ENCODE results near the gene STIP1. TPM values are rescaled to one million over a fixed set of nuclear protein-coding genes. Genes with fewer than 3 reads are reported as not detected.

Gene STIP1
- total RNA-seq, 1 experiment from 2014 or later = 336 TPM

DNA sequence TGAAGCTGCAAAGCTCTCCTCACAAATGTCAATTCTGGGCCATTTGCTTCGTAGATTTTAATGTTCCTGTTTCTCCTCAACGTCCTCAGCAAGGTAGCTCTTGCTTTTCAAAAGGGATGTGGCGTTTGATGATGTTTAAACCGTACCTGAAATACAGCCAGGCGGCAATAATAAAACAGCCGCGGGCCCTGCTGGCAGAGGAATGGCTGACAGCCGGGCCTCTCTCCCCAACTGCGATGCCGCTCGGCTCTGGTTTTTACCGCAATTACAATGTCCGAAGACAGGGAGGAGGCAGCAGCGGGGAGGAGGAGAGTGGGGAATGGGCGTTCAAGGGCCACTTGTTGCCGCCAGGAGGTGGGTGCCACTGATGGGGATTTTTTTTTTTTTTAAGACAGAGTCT, 47.6 kb upstream of the STIP1 start:
- Histone ChIP-seq H3K4me2 (ENCODE audit: low read length) (no peak overlapping the region), H3K4me3 (replicated peaks in 1 of 2; ENCODE audit: low read depth in 1 of 2, low read length in 2 of 2) (no peak overlapping the region), H3K79me2 (ENCODE audit: insufficient read depth, low read length) (no peaks in the 10 kb centered on the region), H3K9me3 (ENCODE audit: control insufficient read depth in 1 of 2, insufficient read depth in 1 of 2, low read depth in 1 of 2, low read length in 2 of 2) (no peaks in the 10 kb centered on the region), H4K20me1 (ENCODE audit: insufficient read depth) (no peaks in the 10 kb centered on the region), H3K4me1 (ENCODE audit: control insufficient read depth in 1 of 2, insufficient read depth in 2 of 2, low read length in 2 of 2) (no peaks in the 10 kb centered on the region), H3K9me2 (ENCODE audit: insufficient read depth) (no peaks in the 10 kb centered on the region), H3K27ac (ENCODE audit: low read depth, low read length) (no peak overlapping the region), H3K27me3 (ENCODE audit: insufficient read depth, low read length) (no peaks in the 10 kb centered on the region), H3K9ac (ENCODE audit: low read length) (no peak overlapping the region), H2AFZ (ENCODE audit: low read depth, low read length, poor library complexity, severe bottlenecking) (no peak overlapping the region), H3K36me3 (ENCODE audit: control insufficient read depth in 1 of 2, insufficient read depth in 2 of 2, low read length in 2 of 2) (no peaks in the 10 kb centered on the region)
- RAD21 ChIA-PET (ENCODE audit: low non-redundant PET in 1 of 2, low total read pairs in 2 of 2, uncharacterized antibody in 2 of 2, unreplicated experiment in 2 of 2) = no interaction called here
- ATAC-seq (no peak), DNase-seq (ENCODE audit: low read depth, low spot score) (no peak)
- intact Hi-C loops (cut with micrococcal nuclease) = no loop called here
- BruUV-seq (replicated peaks) = no TSS peak
- POLR2A ChIA-PET = no interaction called here
- CTCF ChIA-PET = no interaction called here
- TF ChIP-seq ZNF274 (IDR thresholded peaks at IDR 0.05; ENCODE audit: low read depth, low read length) (no peak), YY1 (IDR thresholded peaks at IDR 0.05; ENCODE audit: extremely low read depth, insufficient replicate concordance, low read depth, low read length) (no peak), EGR1 (IDR thresholded peaks at IDR 0.05; ENCODE audit: low read depth) (no peak), CEBPB (IDR thresholded peaks at IDR 0.05; ENCODE audit: low read depth) (no peak), RAD21 (IDR thresholded peaks at IDR 0.05; ENCODE audit: low read depth) (no peak), CBX3 (IDR thresholded peaks at IDR 0.05; ENCODE audit: low read depth) (no peak), SIN3A (IDR thresholded peaks at IDR 0.05; ENCODE audit: low read depth) (no peak), JUND (IDR thresholded peaks at IDR 0.05) (no peak), POLR2A (IDR thresholded peaks at IDR 0.05; ENCODE audit: borderline replicate concordance, extremely low read depth, insufficient read depth, insufficient read length) (no peak), POLR2AphosphoS5 (IDR thresholded peaks at IDR 0.05; ENCODE audit: low read depth, low read length) (no peak)
- TF ChIP-seq, protein P1, sequence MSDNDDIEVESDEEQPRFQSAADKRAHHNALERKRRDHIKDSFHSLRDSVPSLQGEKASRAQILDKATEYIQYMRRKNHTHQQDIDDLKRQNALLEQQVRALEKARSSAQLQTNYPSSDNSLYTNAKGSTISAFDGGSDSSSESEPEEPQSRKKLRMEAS (IDR thresholded peaks at IDR 0.05) = no peak
- TF ChIP-seq, protein P2, sequence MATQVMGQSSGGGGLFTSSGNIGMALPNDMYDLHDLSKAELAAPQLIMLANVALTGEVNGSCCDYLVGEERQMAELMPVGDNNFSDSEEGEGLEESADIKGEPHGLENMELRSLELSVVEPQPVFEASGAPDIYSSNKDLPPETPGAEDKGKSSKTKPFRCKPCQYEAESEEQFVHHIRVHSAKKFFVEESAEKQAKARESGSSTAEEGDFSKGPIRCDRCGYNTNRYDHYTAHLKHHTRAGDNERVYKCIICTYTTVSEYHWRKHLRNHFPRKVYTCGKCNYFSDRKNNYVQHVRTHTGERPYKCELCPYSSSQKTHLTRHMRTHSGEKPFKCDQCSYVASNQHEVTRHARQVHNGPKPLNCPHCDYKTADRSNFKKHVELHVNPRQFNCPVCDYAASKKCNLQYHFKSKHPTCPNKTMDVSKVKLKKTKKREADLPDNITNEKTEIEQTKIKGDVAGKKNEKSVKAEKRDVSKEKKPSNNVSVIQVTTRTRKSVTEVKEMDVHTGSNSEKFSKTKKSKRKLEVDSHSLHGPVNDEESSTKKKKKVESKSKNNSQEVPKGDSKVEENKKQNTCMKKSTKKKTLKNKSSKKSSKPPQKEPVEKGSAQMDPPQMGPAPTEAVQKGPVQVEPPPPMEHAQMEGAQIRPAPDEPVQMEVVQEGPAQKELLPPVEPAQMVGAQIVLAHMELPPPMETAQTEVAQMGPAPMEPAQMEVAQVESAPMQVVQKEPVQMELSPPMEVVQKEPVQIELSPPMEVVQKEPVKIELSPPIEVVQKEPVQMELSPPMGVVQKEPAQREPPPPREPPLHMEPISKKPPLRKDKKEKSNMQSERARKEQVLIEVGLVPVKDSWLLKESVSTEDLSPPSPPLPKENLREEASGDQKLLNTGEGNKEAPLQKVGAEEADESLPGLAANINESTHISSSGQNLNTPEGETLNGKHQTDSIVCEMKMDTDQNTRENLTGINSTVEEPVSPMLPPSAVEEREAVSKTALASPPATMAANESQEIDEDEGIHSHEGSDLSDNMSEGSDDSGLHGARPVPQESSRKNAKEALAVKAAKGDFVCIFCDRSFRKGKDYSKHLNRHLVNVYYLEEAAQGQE (IDR thresholded peaks at IDR 0.05; ENCODE audit: low read depth) = no peak
- TF ChIP-seq, protein P3, sequence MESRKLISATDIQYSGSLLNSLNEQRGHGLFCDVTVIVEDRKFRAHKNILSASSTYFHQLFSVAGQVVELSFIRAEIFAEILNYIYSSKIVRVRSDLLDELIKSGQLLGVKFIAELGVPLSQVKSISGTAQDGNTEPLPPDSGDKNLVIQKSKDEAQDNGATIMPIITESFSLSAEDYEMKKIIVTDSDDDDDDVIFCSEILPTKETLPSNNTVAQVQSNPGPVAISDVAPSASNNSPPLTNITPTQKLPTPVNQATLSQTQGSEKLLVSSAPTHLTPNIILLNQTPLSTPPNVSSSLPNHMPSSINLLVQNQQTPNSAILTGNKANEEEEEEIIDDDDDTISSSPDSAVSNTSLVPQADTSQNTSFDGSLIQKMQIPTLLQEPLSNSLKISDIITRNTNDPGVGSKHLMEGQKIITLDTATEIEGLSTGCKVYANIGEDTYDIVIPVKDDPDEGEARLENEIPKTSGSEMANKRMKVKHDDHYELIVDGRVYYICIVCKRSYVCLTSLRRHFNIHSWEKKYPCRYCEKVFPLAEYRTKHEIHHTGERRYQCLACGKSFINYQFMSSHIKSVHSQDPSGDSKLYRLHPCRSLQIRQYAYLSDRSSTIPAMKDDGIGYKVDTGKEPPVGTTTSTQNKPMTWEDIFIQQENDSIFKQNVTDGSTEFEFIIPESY (IDR thresholded peaks at IDR 0.05; ENCODE audit: extremely low read depth, insufficient replicate concordance, low read length) = no peak

Data from HCT116 (cell line).